ENCODE measurements around the gene NUDT13. TPM values are rescaled to one million over a fixed set of nuclear protein-coding genes. Genes with fewer than 3 reads are reported as not detected.

Gene NUDT13
- total and polyA plus RNA-seq, 8 donors, result 1.4 to 7.9 (median 7.6) TPM

DNA sequence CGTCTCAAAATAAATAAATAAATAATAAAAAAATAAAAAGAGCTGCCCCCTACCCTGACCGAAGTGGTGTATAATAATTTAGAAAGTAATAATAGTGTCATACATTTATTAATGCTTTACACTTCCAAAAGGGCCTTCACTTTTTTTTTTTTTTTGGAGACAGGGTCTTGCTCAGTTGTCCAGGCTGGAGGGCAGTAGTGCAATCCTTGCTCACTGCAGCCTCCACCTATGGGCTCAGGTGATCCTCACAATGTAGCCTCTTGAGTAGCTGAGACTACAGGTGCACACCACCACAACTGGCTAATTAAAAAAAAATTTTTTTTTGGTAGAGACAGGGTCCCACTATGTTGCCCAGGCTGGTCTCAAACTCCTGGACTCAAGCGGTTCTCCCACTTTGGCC, 59.1 kb downstream of the NUDT13 start:
- intact Hi-C loops (cut with DNase I), result no loop called here
- H3K27me3 ChIP-seq, result no peaks in the 10 kb centered on the region
- no peaks in the 10 kb centered on the region for H3K36me3 ChIP-seq
- no peak for ATAC-seq
- H3K27ac ChIP-seq, result no peak overlapping the region
- peak overlapping the region in 1 of 2 donors; percentile 95 for H3K4me3 ChIP-seq
- DNase-seq, result no peak
- peaks cover 6 to 43% of the 10 kb centered on the region in 2 donors for H3K4me1 ChIP-seq
- TF ChIP-seq, protein P1, sequence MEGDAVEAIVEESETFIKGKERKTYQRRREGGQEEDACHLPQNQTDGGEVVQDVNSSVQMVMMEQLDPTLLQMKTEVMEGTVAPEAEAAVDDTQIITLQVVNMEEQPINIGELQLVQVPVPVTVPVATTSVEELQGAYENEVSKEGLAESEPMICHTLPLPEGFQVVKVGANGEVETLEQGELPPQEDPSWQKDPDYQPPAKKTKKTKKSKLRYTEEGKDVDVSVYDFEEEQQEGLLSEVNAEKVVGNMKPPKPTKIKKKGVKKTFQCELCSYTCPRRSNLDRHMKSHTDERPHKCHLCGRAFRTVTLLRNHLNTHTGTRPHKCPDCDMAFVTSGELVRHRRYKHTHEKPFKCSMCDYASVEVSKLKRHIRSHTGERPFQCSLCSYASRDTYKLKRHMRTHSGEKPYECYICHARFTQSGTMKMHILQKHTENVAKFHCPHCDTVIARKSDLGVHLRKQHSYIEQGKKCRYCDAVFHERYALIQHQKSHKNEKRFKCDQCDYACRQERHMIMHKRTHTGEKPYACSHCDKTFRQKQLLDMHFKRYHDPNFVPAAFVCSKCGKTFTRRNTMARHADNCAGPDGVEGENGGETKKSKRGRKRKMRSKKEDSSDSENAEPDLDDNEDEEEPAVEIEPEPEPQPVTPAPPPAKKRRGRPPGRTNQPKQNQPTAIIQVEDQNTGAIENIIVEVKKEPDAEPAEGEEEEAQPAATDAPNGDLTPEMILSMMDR (IDR thresholded peaks at IDR 0.05), result no peak
- H3K9me3 ChIP-seq, result no peaks in the 10 kb centered on the region

DNA sequence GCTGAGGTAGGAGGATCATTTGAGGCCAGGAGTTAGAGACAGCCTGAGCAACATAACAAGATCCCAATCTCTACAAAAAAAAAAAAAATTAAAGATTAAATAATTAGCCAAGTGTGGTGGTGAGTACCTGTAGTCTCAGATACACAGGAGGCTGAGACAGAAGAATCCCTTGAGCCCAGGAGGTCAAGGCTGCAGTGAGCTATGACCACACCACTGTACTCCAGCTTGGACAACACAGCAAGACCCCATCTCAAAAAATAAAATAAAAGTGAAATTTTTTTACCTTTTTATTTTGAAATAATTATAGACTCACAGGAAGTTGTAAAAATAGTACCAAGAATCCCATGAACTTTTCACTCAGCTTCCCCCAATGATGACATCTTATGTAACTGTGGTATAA, 62.6 kb downstream of the NUDT13 start:
- TF ChIP-seq, protein P1 (IDR thresholded peaks at IDR 0.05), result no peak
- no peak for ATAC-seq

DNA sequence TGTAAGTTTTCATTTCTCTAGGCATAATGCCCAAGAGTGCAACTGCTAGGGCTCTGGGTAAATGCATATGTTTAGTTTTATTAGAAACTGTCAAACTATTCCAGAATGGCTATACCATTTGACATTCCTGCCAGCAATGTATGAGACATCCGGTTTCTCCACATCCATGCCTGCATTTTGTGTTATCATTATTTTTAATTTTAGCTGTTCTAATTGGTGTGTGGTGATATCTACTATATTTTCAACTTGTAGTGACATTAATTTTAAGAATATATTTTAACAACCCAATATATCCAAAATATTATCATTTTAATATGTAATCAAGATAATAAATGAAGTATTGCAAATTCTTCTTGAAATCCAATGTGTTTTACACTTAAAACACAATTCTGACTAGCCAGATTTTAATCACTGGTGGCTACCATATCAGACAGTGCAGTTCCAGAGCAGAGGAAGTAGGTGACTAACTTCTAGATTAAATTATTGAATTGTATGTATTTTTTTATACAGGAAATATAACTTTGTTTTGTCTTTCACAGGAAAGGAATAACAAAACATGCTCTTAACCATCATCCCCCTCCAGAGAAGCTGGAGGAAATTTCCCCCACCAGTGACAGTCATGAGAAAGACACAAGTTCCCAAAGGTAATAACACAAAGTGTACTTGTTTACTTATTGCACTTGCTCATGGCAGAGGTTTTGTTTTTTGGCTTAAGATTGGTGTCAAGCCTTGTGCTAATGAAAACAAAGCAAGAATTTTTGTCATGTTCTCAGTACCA, 64.1 kb downstream of the NUDT13 start:
- no peak for ATAC-seq
- no peak overlapping the region for H3K4me3 ChIP-seq
- peaks cover 0 to 5% of the 10 kb centered on the region in 2 donors for H3K4me1 ChIP-seq
- TF ChIP-seq, protein P1 (IDR thresholded peaks at IDR 0.05), result no peak
- H3K27me3 ChIP-seq, result no peaks in the 10 kb centered on the region
- DNase-seq, result no peak
- H3K9me3 ChIP-seq, result no peaks in the 10 kb centered on the region
- peaks cover 0 to 38% of the 10 kb centered on the region in 2 donors for H3K36me3 ChIP-seq
- intact Hi-C loops (cut with DNase I), result no loop called here
- H3K27ac ChIP-seq, result no peak overlapping the region

More for the DNA sequence above, 62.6 kb downstream of the NUDT13 start:
- Histone ChIP-seq H3K4me3 (no peak overlapping the region), H3K27me3 (no peaks in the 10 kb centered on the region), H3K4me1 (peaks cover 0 to 16% of the 10 kb centered on the region in 2 donors), H3K36me3 (peaks cover 0 to 30% of the 10 kb centered on the region in 2 donors), H3K27ac (no peak overlapping the region), H3K9me3 (no peaks in the 10 kb centered on the region)
- DNase-seq, result no peak
- intact Hi-C loops (cut with DNase I), result no loop called here

Other genes starting within 250 kb of the NUDT13 start
- under 1 TPM in 1 of 2 donors, not detected in 1; 0.21 TPM for gene OIT3, start 216.7 kb upstream of the NUDT13 start, total RNA-seq
- 1 to 10 TPM in 3 of 6 donors, under 1 TPM in 3; 0.73 to 1.4 (median 1.1) TPM for gene OIT3, start 216.7 kb upstream of the NUDT13 start, polyA plus RNA-seq (ENCODE audit: insufficient read length in 6 of 6)
- gene PLA2G12B, start 155.6 kb upstream of the NUDT13 start, total RNA-seq, result 1 to 10 TPM in 1 of 2 donors, under 1 TPM in 1; 0.65 to 2.2 TPM
- 1 to 10 TPM in 2 of 6 donors, under 1 TPM in 4; 0.38 to 3.3 (median 0.71) TPM for gene PLA2G12B, start 155.6 kb upstream of the NUDT13 start, polyA plus RNA-seq (ENCODE audit: insufficient read length in 6 of 6)
- gene P4HA1, start 13.6 kb upstream of the NUDT13 start, total RNA-seq, result 10 to 100 TPM; 49.3 to 60.3 TPM
- gene P4HA1, start 13.6 kb upstream of the NUDT13 start, polyA plus RNA-seq (ENCODE audit: insufficient read length in 6 of 6), result 10 to 100 TPM; 47.4 to 94.4 (median 67.8) TPM
- 10 to 100 TPM; 22.6 to 25.0 TPM for gene ECD, start 57.6 kb downstream of the NUDT13 start, total RNA-seq
- 10 to 100 TPM; 35.8 to 42.7 (median 36.8) TPM for gene ECD, start 57.6 kb downstream of the NUDT13 start, polyA plus RNA-seq (ENCODE audit: insufficient read length in 6 of 6)
- 10 to 100 TPM; 20.4 to 26.4 TPM for gene FAM149B1, start 57.7 kb downstream of the NUDT13 start, total RNA-seq
- gene FAM149B1, start 57.7 kb downstream of the NUDT13 start, polyA plus RNA-seq (ENCODE audit: insufficient read length in 6 of 6), result 10 to 100 TPM; 41.8 to 58.8 (median 51.3) TPM
- 10 to 100 TPM; 14.6 to 17.6 TPM for gene DNAJC9, start 136.8 kb downstream of the NUDT13 start, total RNA-seq
- gene DNAJC9, start 136.8 kb downstream of the NUDT13 start, polyA plus RNA-seq (ENCODE audit: insufficient read length in 6 of 6), result 10 to 100 TPM; 29.2 to 34.8 (median 32.8) TPM
- gene MRPS16, start 142.2 kb downstream of the NUDT13 start, total RNA-seq, result 10 to 100 TPM; 67.3 to 83.6 TPM
- 10 to 100 TPM; 57.2 to 74.1 (median 65.6) TPM for gene MRPS16, start 142.2 kb downstream of the NUDT13 start, polyA plus RNA-seq (ENCODE audit: insufficient read length in 6 of 6)
- gene CFAP70, start 248.4 kb downstream of the NUDT13 start, total RNA-seq, result 1 to 10 TPM in 1 of 2 donors, under 1 TPM in 1; 0.87 to 3.2 TPM
- 10 to 100 TPM in 4 of 6 donors, 1 to 10 TPM in 2; 9.0 to 21.8 (median 15.8) TPM for gene CFAP70, start 248.4 kb downstream of the NUDT13 start, polyA plus RNA-seq (ENCODE audit: insufficient read length in 6 of 6)

All from left lung (tissue), 10 donors.